Mesendoderm (in vitro differentiated cells): ENCODE results near the gene CMIP.
"Not testable (repeated sequence)": the region's sequence is repeated elsewhere in the genome, so short reads cannot be mapped to it uniquely, and the experiment has no call there.

Experiments
- DNase-seq: peaks from one replicate; pipeline ENCODE4 v3.0.0; 2013
- H2AK5ac ChIP-seq: 2 replicates; pipeline ENCODE4 v1.6.1; 2013; ENCODE audit warnings: low read length, inconsistent platforms
- H2BK120ac ChIP-seq: 2 replicates; pipeline ENCODE4 v1.6.1; 2013; ENCODE audit warnings: low read depth, mild to moderate bottlenecking, low read length, moderate library complexity, mixed read lengths
- H2BK15ac ChIP-seq: replicated peaks from 2 replicates; pipeline ENCODE4 v1.6.1; 2013; ENCODE audit warnings: low read depth, mild to moderate bottlenecking, moderate library complexity
- H2BK5ac ChIP-seq: 2 replicates; pipeline ENCODE4 v1.6.1; 2013; ENCODE audit warnings: low read length, inconsistent platforms
- H3K18ac ChIP-seq: 2 replicates; pipeline ENCODE4 v1.6.1; 2013; ENCODE audit warnings: mild to moderate bottlenecking, low read length, mixed read lengths
- H3K23ac ChIP-seq: one replicate; pipeline ENCODE4 v1.6.1; 2013; ENCODE audit warnings: low read length
- H3K27ac ChIP-seq: 2 replicates; pipeline ENCODE4 v1.5.1; 2013; ENCODE audit warnings: low read depth, mild to moderate bottlenecking, inconsistent platforms, low read length, moderate library complexity
- H3K27me3 ChIP-seq: 2 replicates; pipeline ENCODE4 v1.6.1; 2013; ENCODE audit warnings: low read length, control low read depth, mild to moderate bottlenecking, inconsistent platforms; ENCODE audit not compliant: insufficient read depth, poor library complexity
- H3K36me3 ChIP-seq: 2 replicates; pipeline ENCODE4 v1.6.1; 2013; ENCODE audit warnings: low read length, inconsistent platforms; ENCODE audit not compliant: control insufficient read depth, insufficient read depth
- H3K4ac ChIP-seq: one replicate; pipeline ENCODE4 v1.6.1; 2013; ENCODE audit warnings: low read depth, mild to moderate bottlenecking, low read length, moderate library complexity
- H3K4me1 ChIP-seq: 2 replicates; pipeline ENCODE4 v1.6.1; 2013; ENCODE audit warnings: low read depth, low read length, inconsistent platforms; ENCODE audit not compliant: control insufficient read depth
- H3K4me2 ChIP-seq: 2 replicates; pipeline ENCODE4 v1.6.1; 2013; ENCODE audit warnings: low read length
- H3K4me3 ChIP-seq: 2 replicates; pipeline ENCODE4 v1.5.1; 2013; ENCODE audit warnings: mild to moderate bottlenecking, low read length
- H3K56ac ChIP-seq: one replicate; pipeline ENCODE4 v1.6.1; 2013; ENCODE audit warnings: low read length
- H3K79me1 ChIP-seq: 2 replicates; pipeline ENCODE4 v1.6.1; 2013; ENCODE audit warnings: low read length, inconsistent platforms
- H3K79me2 ChIP-seq: 2 replicates; pipeline ENCODE4 v1.6.1; 2013; ENCODE audit warnings: mild to moderate bottlenecking, low read length; ENCODE audit not compliant: control insufficient read depth, insufficient read depth
- H3K9ac ChIP-seq: 2 replicates; pipeline ENCODE4 v1.6.1; 2013; ENCODE audit warnings: low read length, inconsistent platforms
- H4K5ac ChIP-seq: one replicate; pipeline ENCODE4 v1.6.1; 2013; ENCODE audit warnings: low read length
- H4K8ac ChIP-seq: one replicate; pipeline ENCODE4 v1.6.1; 2013; ENCODE audit warnings: low read depth, mild to moderate bottlenecking, control low read depth, low read length, moderate library complexity
- WGBS: extraction: QIAGEN DNeasy Blood & Tissue Kit; methylation state at CpG from one replicate; pipeline ENCODE4 v1.1.7; 2013; ENCODE audit warnings: low lambda C conversion rate, missing lambda C conversion rate; ENCODE audit not compliant: insufficient coverage; ENCODE audit errors: extremely low coverage; 5-methylcytosine and 5-hydroxymethylcytosine counted together

The CMIP gene

GRCh38 chr16:81401035-81401950 is 43.3 kb upstream of the CMIP start:
- Histone ChIP-seq H3K36me3 (no peaks in the 10 kb centered on the region), H3K27me3 (no peaks in the 10 kb centered on the region), H4K8ac (no peak overlapping the region), H3K23ac (no peak overlapping the region), H2BK5ac (no peak overlapping the region), H3K27ac (no peak overlapping the region), H3K79me1 (no peaks in the 10 kb centered on the region), H3K9ac (no peak overlapping the region), H3K56ac (no peak overlapping the region), H3K4me2 (no peak overlapping the region), H3K4me1 (no peaks in the 10 kb centered on the region), H3K4me3 (no peak overlapping the region), H2BK15ac (no peak overlapping the region), H4K5ac (no peak overlapping the region), H3K4ac (no peak overlapping the region), H3K18ac (no peak overlapping the region), H2BK120ac (no peak overlapping the region), H3K79me2 (no peaks in the 10 kb centered on the region), H2AK5ac (no peak overlapping the region)
- DNase-seq = no peak
- no CpG with 5 or more reads among the region's 19 CpGs for WGBS

GRCh38 chr16:81403208-81403600 is 41.4 kb upstream of the CMIP start:
- WGBS = no CpG with 5 or more reads among the region's 5 CpGs
- Histone ChIP-seq H2BK15ac (no peak overlapping the region), H3K79me1 (no peaks in the 10 kb centered on the region), H3K56ac (no peak overlapping the region), H4K5ac (no peak overlapping the region), H2AK5ac (no peak overlapping the region), H3K4ac (no peak overlapping the region), H3K27ac (no peak overlapping the region), H3K27me3 (no peaks in the 10 kb centered on the region), H2BK120ac (no peak overlapping the region), H3K4me2 (no peak overlapping the region), H3K36me3 (no peaks in the 10 kb centered on the region), H3K18ac (no peak overlapping the region), H3K23ac (no peak overlapping the region), H3K79me2 (no peaks in the 10 kb centered on the region), H3K4me1 (peaks cover 2% of the 10 kb centered on the region), H2BK5ac (no peak overlapping the region), H3K9ac (no peak overlapping the region), H3K4me3 (no peak overlapping the region), H4K8ac (no peak overlapping the region)
- DNase-seq = no peak

- Histone ChIP-seq H3K4ac (no peak overlapping the region), H3K18ac (no peak overlapping the region), H3K79me1 (no peaks in the 10 kb centered on the region), H3K79me2 (no peaks in the 10 kb centered on the region), H3K4me2 (peak overlapping the region; percentile 76), H4K5ac (no peak overlapping the region), H3K23ac (peak overlapping the region; percentile 85), H2BK15ac (no peak overlapping the region), H3K56ac (peak overlapping the region; percentile 87), H3K36me3 (no peaks in the 10 kb centered on the region), H3K4me3 (no peak overlapping the region), H3K4me1 (peaks cover 2% of the 10 kb centered on the region), H2BK120ac (no peak overlapping the region), H3K9ac (peak overlapping the region; percentile 67), H4K8ac (no peak overlapping the region), H3K27ac (no peak overlapping the region), H3K27me3 (no peaks in the 10 kb centered on the region), H2BK5ac (no peak overlapping the region), H2AK5ac (no peak overlapping the region)
- no CpG with 5 or more reads among the region's 37 CpGs for WGBS
- DNase-seq = peak; percentile 91
These were observed 40.8 kb upstream of the CMIP start for GRCh38 chr16:81403601-81404391.

- not testable (repeated sequence) for H3K56ac ChIP-seq, H3K4me3 ChIP-seq, H3K36me3 ChIP-seq, H2BK120ac ChIP-seq, H2BK5ac ChIP-seq, H3K79me1 ChIP-seq, H3K23ac ChIP-seq, H3K4me2 ChIP-seq, H2BK15ac ChIP-seq, H3K27ac ChIP-seq, DNase-seq, H3K18ac ChIP-seq, H2AK5ac ChIP-seq, H3K4me1 ChIP-seq, H4K5ac ChIP-seq, H3K4ac ChIP-seq, H3K9ac ChIP-seq, H3K79me2 ChIP-seq, H4K8ac ChIP-seq, H3K27me3 ChIP-seq
- WGBS = no CpG with 5 or more reads among the region's 2 CpGs
These were observed 39.6 kb upstream of the CMIP start for GRCh38 chr16:81405002-81405401.

GRCh38 chr16:81405702-81406113 is 38.9 kb upstream of the CMIP start:
- no CpG with 5 or more reads among the region's 11 CpGs for WGBS
- Histone ChIP-seq H3K27me3 (no peaks in the 10 kb centered on the region), H3K79me2 (no peaks in the 10 kb centered on the region), H3K56ac (peak overlapping the region; percentile 15), H2BK15ac (no peak overlapping the region), H3K23ac (no peak overlapping the region), H4K5ac (no peak overlapping the region), H3K9ac (no peak overlapping the region), H3K4me1 (peaks cover 2% of the 10 kb centered on the region), H2BK5ac (no peak overlapping the region), H3K4ac (no peak overlapping the region), H3K18ac (no peak overlapping the region), H3K4me2 (no peak overlapping the region), H4K8ac (no peak overlapping the region), H2BK120ac (no peak overlapping the region), H3K27ac (no peak overlapping the region), H3K36me3 (no peaks in the 10 kb centered on the region), H2AK5ac (no peak overlapping the region), H3K4me3 (no peak overlapping the region), H3K79me1 (no peaks in the 10 kb centered on the region)
- DNase-seq = peak; percentile 96
